Measurements from ENCODE around the gene UBR4. TPM values are rescaled to one million over a fixed set of nuclear protein-coding genes. Genes with fewer than 3 reads are reported as not detected.

The UBR4 gene
- total and polyA plus RNA-seq, 2 experiments from 2014 or later, result 111 to 230 TPM

GRCh38 chr1:19101244-19101643 lies 108.8 kb downstream of the UBR4 start:
- Histone ChIP-seq H3F3A (replicated peaks; ENCODE audit: low read depth) (no peaks in the 10 kb centered on the region), H3K27me3 (ENCODE audit: insufficient read depth) (no peaks in the 10 kb centered on the region), H3K27ac (ENCODE audit: low read depth) (no peak overlapping the region), H4K20me1 (replicated peaks; ENCODE audit: insufficient read depth) (peaks cover 8% of the 10 kb centered on the region), H3K9me2 (ENCODE audit: insufficient read depth) (no peaks in the 10 kb centered on the region), H3K4me1 (ENCODE audit: insufficient read depth) (no peaks in the 10 kb centered on the region), H3K4me3 (no peak overlapping the region), H3K79me2 (replicated peaks; ENCODE audit: insufficient read depth) (no peaks in the 10 kb centered on the region; the same call in 1 of the 2 replicates), H3K4me2 (no peak overlapping the region), H2AFZ (no peak overlapping the region), H3K36me3 (ENCODE audit: insufficient read depth) (peaks cover 82% of the 10 kb centered on the region)
- TF ChIP-seq EZH2 (IDR thresholded peaks at IDR 0.05; ENCODE audit: low read depth, unreplicated experiment) (no peak), CREB1 (CRISPR knock-in tag; IDR thresholded peaks at IDR 0.05; ENCODE audit: low read depth) (no peak), STAT1 (IDR thresholded peaks at IDR 0.05; ENCODE audit: unreplicated experiment) (no peak), EZH2phosphoT487 (IDR thresholded peaks at IDR 0.05; ENCODE audit: unreplicated experiment) (no peak), ETS1 (IDR thresholded peaks at IDR 0.05) (no peak)
- TF ChIP-seq, protein P1, sequence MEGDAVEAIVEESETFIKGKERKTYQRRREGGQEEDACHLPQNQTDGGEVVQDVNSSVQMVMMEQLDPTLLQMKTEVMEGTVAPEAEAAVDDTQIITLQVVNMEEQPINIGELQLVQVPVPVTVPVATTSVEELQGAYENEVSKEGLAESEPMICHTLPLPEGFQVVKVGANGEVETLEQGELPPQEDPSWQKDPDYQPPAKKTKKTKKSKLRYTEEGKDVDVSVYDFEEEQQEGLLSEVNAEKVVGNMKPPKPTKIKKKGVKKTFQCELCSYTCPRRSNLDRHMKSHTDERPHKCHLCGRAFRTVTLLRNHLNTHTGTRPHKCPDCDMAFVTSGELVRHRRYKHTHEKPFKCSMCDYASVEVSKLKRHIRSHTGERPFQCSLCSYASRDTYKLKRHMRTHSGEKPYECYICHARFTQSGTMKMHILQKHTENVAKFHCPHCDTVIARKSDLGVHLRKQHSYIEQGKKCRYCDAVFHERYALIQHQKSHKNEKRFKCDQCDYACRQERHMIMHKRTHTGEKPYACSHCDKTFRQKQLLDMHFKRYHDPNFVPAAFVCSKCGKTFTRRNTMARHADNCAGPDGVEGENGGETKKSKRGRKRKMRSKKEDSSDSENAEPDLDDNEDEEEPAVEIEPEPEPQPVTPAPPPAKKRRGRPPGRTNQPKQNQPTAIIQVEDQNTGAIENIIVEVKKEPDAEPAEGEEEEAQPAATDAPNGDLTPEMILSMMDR (conservative IDR thresholded peaks at IDR 0.05; ENCODE audit: low read depth in 2 of 2), result no peak
- TF ChIP-seq, protein P2, sequence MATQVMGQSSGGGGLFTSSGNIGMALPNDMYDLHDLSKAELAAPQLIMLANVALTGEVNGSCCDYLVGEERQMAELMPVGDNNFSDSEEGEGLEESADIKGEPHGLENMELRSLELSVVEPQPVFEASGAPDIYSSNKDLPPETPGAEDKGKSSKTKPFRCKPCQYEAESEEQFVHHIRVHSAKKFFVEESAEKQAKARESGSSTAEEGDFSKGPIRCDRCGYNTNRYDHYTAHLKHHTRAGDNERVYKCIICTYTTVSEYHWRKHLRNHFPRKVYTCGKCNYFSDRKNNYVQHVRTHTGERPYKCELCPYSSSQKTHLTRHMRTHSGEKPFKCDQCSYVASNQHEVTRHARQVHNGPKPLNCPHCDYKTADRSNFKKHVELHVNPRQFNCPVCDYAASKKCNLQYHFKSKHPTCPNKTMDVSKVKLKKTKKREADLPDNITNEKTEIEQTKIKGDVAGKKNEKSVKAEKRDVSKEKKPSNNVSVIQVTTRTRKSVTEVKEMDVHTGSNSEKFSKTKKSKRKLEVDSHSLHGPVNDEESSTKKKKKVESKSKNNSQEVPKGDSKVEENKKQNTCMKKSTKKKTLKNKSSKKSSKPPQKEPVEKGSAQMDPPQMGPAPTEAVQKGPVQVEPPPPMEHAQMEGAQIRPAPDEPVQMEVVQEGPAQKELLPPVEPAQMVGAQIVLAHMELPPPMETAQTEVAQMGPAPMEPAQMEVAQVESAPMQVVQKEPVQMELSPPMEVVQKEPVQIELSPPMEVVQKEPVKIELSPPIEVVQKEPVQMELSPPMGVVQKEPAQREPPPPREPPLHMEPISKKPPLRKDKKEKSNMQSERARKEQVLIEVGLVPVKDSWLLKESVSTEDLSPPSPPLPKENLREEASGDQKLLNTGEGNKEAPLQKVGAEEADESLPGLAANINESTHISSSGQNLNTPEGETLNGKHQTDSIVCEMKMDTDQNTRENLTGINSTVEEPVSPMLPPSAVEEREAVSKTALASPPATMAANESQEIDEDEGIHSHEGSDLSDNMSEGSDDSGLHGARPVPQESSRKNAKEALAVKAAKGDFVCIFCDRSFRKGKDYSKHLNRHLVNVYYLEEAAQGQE (IDR thresholded peaks at IDR 0.05; ENCODE audit: unreplicated experiment), result no peak
- TF ChIP-seq, protein P3, sequence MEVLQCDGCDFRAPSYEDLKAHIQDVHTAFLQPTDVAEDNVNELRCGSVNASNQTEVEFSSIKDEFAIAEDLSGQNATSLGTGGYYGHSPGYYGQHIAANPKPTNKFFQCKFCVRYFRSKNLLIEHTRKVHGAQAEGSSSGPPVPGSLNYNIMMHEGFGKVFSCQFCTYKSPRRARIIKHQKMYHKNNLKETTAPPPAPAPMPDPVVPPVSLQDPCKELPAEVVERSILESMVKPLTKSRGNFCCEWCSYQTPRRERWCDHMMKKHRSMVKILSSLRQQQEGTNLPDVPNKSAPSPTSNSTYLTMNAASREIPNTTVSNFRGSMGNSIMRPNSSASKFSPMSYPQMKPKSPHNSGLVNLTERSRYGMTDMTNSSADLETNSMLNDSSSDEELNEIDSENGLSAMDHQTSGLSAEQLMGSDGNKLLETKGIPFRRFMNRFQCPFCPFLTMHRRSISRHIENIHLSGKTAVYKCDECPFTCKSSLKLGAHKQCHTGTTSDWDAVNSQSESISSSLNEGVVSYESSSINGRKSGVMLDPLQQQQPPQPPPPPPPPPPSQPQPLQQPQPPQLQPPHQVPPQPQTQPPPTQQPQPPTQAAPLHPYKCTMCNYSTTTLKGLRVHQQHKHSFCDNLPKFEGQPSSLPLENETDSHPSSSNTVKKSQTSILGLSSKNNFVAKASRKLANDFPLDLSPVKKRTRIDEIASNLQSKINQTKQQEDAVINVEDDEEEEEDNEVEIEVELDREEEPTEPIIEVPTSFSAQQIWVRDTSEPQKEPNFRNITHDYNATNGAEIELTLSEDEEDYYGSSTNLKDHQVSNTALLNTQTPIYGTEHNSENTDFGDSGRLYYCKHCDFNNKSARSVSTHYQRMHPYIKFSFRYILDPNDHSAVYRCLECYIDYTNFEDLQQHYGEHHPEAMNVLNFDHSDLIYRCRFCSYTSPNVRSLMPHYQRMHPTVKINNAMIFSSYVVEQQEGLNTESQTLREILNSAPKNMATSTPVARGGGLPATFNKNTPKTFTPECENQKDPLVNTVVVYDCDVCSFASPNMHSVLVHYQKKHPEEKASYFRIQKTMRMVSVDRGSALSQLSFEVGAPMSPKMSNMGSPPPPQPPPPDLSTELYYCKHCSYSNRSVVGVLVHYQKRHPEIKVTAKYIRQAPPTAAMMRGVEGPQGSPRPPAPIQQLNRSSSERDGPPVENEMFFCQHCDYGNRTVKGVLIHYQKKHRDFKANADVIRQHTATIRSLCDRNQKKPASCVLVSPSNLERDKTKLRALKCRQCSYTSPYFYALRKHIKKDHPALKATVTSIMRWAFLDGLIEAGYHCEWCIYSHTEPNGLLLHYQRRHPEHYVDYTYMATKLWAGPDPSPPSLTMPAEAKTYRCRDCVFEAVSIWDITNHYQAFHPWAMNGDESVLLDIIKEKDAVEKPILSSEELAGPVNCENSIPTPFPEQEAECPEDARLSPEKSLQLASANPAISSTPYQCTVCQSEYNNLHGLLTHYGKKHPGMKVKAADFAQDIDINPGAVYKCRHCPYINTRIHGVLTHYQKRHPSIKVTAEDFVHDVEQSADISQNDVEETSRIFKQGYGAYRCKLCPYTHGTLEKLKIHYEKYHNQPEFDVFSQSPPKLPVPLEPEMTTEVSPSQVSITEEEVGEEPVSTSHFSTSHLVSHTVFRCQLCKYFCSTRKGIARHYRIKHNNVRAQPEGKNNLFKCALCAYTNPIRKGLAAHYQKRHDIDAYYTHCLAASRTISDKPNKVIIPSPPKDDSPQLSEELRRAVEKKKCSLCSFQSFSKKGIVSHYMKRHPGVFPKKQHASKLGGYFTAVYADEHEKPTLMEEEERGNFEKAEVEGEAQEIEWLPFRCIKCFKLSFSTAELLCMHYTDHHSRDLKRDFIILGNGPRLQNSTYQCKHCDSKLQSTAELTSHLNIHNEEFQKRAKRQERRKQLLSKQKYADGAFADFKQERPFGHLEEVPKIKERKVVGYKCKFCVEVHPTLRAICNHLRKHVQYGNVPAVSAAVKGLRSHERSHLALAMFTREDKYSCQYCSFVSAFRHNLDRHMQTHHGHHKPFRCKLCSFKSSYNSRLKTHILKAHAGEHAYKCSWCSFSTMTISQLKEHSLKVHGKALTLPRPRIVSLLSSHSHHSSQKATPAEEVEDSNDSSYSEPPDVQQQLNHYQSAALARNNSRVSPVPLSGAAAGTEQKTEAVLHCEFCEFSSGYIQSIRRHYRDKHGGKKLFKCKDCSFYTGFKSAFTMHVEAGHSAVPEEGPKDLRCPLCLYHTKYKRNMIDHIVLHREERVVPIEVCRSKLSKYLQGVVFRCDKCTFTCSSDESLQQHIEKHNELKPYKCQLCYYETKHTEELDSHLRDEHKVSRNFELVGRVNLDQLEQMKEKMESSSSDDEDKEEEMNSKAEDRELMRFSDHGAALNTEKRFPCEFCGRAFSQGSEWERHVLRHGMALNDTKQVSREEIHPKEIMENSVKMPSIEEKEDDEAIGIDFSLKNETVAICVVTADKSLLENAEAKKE (CRISPR knock-in tag; IDR thresholded peaks at IDR 0.05), result no peak
- Mint-ChIP-seq H3K36me3 (ENCODE audit: low read depth) (peaks cover 99% of the 10 kb centered on the region), H3K27me3 (ENCODE audit: insufficient read depth, low read depth, poor library complexity) (peaks cover 4% of the 10 kb centered on the region), H3K27ac (no peak overlapping the region), H3K4me3 (no peak overlapping the region), H3K9me3 (no peaks in the 10 kb centered on the region), H3K4me1 (no peaks in the 10 kb centered on the region)
- DNase-seq (ENCODE audit: low spot score), result no peak
- ATAC-seq, result no peak

Data from GM23338 (cell line).